Muscle layer of colon (tissue), 2 donors: ENCODE measurements around the gene PDSS2.

Experiments
- H3K27ac ChIP-seq: one replicate; pipeline ENCODE4 v1.7.0; 2013; ENCODE audit warnings: low read depth, mild to moderate bottlenecking, low read length, moderate library complexity
- H3K27me3 ChIP-seq, 2 donors: one replicate each; pipeline ENCODE4 v1.7.0; 2013; ENCODE audit warnings: low read length in 2 of 2, mild to moderate bottlenecking in 2 of 2; ENCODE audit not compliant: insufficient read depth in 2 of 2, control insufficient read depth in 1 of 2
- H3K36me3 ChIP-seq: one replicate; pipeline ENCODE4 v1.7.0; 2013; ENCODE audit warnings: mild to moderate bottlenecking, low read length; ENCODE audit not compliant: insufficient read depth
- H3K4me1 ChIP-seq: one replicate; pipeline ENCODE4 v1.7.0; 2013; ENCODE audit warnings: mild to moderate bottlenecking, low read length; ENCODE audit not compliant: insufficient read depth
- H3K4me3 ChIP-seq, 2 donors: one replicate each; pipeline ENCODE4 v1.7.0; 2013; ENCODE audit warnings: low read length in 2 of 2, low read depth in 1 of 2, mild to moderate bottlenecking in 1 of 2, moderate library complexity in 1 of 2
- H3K9ac ChIP-seq: one replicate; pipeline ENCODE4 v1.7.0; 2013; ENCODE audit warnings: low read length
- H3K9me3 ChIP-seq: one replicate; pipeline ENCODE4 v1.7.0; 2013; ENCODE audit warnings: mild to moderate bottlenecking, low read length
- donor health status: abdominal sarcoma.
- donor health status: Adenocarcinoma of cecum.

PDSS2 gene

GRCh38 chr6:107354451-107354850 is 104.9 kb downstream of the PDSS2 start:
- Histone ChIP-seq H3K9ac (no peak overlapping the region), H3K36me3 (no peaks in the 10 kb centered on the region), H3K9me3 (no peaks in the 10 kb centered on the region), H3K27me3 (no peaks in the 10 kb centered on the region), H3K27ac (no peak overlapping the region), H3K4me1 (no peaks in the 10 kb centered on the region), H3K4me3 (no peak overlapping the region)

GRCh38 chr6:107353773-107354382 is 105.5 kb downstream of the PDSS2 start:
- no peak overlapping the region for H3K9ac ChIP-seq

GRCh38 chr6:107348224-107348623 is 111.1 kb downstream of the PDSS2 start:
- H3K27me3 ChIP-seq, result no peaks in the 10 kb centered on the region
- H3K4me3 ChIP-seq, result no peak overlapping the region
- no peaks in the 10 kb centered on the region for H3K9me3 ChIP-seq
- H3K27ac ChIP-seq, result no peak overlapping the region
- no peak overlapping the region for H3K9ac ChIP-seq
- no peaks in the 10 kb centered on the region for H3K36me3 ChIP-seq
- no peaks in the 10 kb centered on the region for H3K4me1 ChIP-seq

More at GRCh38 chr6:107353773-107354382, 105.5 kb downstream of the PDSS2 start:
- H3K4me3 ChIP-seq, result no peak overlapping the region
- H3K27ac ChIP-seq, result no peak overlapping the region
- no peaks in the 10 kb centered on the region for H3K9me3 ChIP-seq
- H3K36me3 ChIP-seq, result no peaks in the 10 kb centered on the region
- H3K27me3 ChIP-seq, result no peaks in the 10 kb centered on the region
- no peaks in the 10 kb centered on the region for H3K4me1 ChIP-seq

- Histone ChIP-seq H3K27ac (no peak overlapping the region), H3K9ac (no peak overlapping the region), H3K36me3 (no peaks in the 10 kb centered on the region), H3K27me3 (no peaks in the 10 kb centered on the region), H3K4me3 (no peak overlapping the region), H3K4me1 (no peaks in the 10 kb centered on the region), H3K9me3 (no peaks in the 10 kb centered on the region)
These were observed 114.0 kb downstream of the PDSS2 start for GRCh38 chr6:107345393-107345792.

GRCh38 chr6:107344981-107345380 is 114.4 kb downstream of the PDSS2 start:
- Histone ChIP-seq H3K9me3 (no peaks in the 10 kb centered on the region), H3K36me3 (no peaks in the 10 kb centered on the region), H3K4me3 (no peak overlapping the region), H3K9ac (no peak overlapping the region), H3K27me3 (no peaks in the 10 kb centered on the region), H3K4me1 (no peaks in the 10 kb centered on the region), H3K27ac (no peak overlapping the region)

GRCh38 chr6:107344383-107344782 is 115.0 kb downstream of the PDSS2 start:
- Histone ChIP-seq H3K9ac (no peak overlapping the region), H3K36me3 (no peaks in the 10 kb centered on the region), H3K27ac (no peak overlapping the region), H3K9me3 (no peaks in the 10 kb centered on the region), H3K4me1 (no peaks in the 10 kb centered on the region), H3K4me3 (no peak overlapping the region), H3K27me3 (no peaks in the 10 kb centered on the region)

GRCh38 chr6:107342144-107342543 is 117.2 kb downstream of the PDSS2 start:
- Histone ChIP-seq H3K36me3 (no peaks in the 10 kb centered on the region), H3K9me3 (no peaks in the 10 kb centered on the region), H3K4me1 (no peaks in the 10 kb centered on the region), H3K27ac (no peak overlapping the region), H3K4me3 (no peak overlapping the region), H3K9ac (no peak overlapping the region), H3K27me3 (no peaks in the 10 kb centered on the region)

- no peak overlapping the region for H3K4me3 ChIP-seq
- H3K4me1 ChIP-seq, result no peaks in the 10 kb centered on the region
- no peaks in the 10 kb centered on the region for H3K27me3 ChIP-seq
- H3K27ac ChIP-seq, result no peak overlapping the region
- H3K9me3 ChIP-seq, result no peaks in the 10 kb centered on the region
- H3K9ac ChIP-seq, result no peak overlapping the region
- H3K36me3 ChIP-seq, result no peaks in the 10 kb centered on the region
These were observed 118.5 kb downstream of the PDSS2 start for GRCh38 chr6:107340881-107341280.

- H3K4me3 ChIP-seq, result no peak overlapping the region
- no peaks in the 10 kb centered on the region for H3K4me1 ChIP-seq
- H3K27me3 ChIP-seq, result no peaks in the 10 kb centered on the region
- no peak overlapping the region for H3K27ac ChIP-seq
- no peaks in the 10 kb centered on the region for H3K9me3 ChIP-seq
- no peak overlapping the region for H3K9ac ChIP-seq
- no peaks in the 10 kb centered on the region for H3K36me3 ChIP-seq
These were observed 122.1 kb downstream of the PDSS2 start for GRCh38 chr6:107337191-107337741.

- H3K36me3 ChIP-seq, result no peaks in the 10 kb centered on the region
- no peaks in the 10 kb centered on the region for H3K9me3 ChIP-seq
- no peaks in the 10 kb centered on the region for H3K27me3 ChIP-seq
- no peaks in the 10 kb centered on the region for H3K4me1 ChIP-seq
- H3K4me3 ChIP-seq, result no peak overlapping the region
- no peak overlapping the region for H3K27ac ChIP-seq
- no peak overlapping the region for H3K9ac ChIP-seq
These were observed 125.3 kb downstream of the PDSS2 start for GRCh38 chr6:107334026-107334425.

GRCh38 chr6:107333491-107333890 is 125.9 kb downstream of the PDSS2 start:
- no peak overlapping the region for H3K4me3 ChIP-seq
- H3K27ac ChIP-seq, result no peak overlapping the region
- no peak overlapping the region for H3K9ac ChIP-seq
- no peaks in the 10 kb centered on the region for H3K4me1 ChIP-seq
- H3K9me3 ChIP-seq, result no peaks in the 10 kb centered on the region
- H3K27me3 ChIP-seq, result no peaks in the 10 kb centered on the region
- H3K36me3 ChIP-seq, result no peaks in the 10 kb centered on the region
